Subcutaneous adipose tissue (tissue), 4 donors: ENCODE results near the gene GLB1L. TPM values are rescaled to one million over a fixed set of nuclear protein-coding genes. Genes with fewer than 3 reads are reported as not detected.

Experiments
- CTCF ChIP-seq: fragments of 450-650 bp; IDR thresholded peaks from one replicate; pipeline ENCODE4 v1.5.1; 2016; ENCODE audit warnings: low read depth, mild to moderate bottlenecking, control low read depth, antibody characterized with exemption, moderate library complexity
- total RNA-seq, 4 donors: library from RNA; depleted of rRNA; stranded (reverse); fragments of >200 nt; gene quantifications; one replicate each; pipeline ENCODE4 v1.1.0, GENCODE V29; 2016

Gene GLB1L
- total RNA-seq, 4 donors from 2014 or later = 2.9 to 12.2 (median 11.0) TPM

GRCh38 chr2:219210196-219210885, 34.9 kb downstream of the GLB1L start:
- TF ChIP-seq CTCF = no peak

- no peak for TF ChIP-seq CTCF
Measured at GRCh38 chr2:219209236-219210195, 35.7 kb downstream of the GLB1L start.

- no peak for TF ChIP-seq CTCF
Measured at GRCh38 chr2:219207884-219208740, 37.1 kb downstream of the GLB1L start.

GRCh38 chr2:219207134-219207883, 37.9 kb downstream of the GLB1L start:
- no peak for TF ChIP-seq CTCF

GRCh38 chr2:219206328-219207133, 38.7 kb downstream of the GLB1L start, which contains the start of gene ZFAND2B:
Gene ZFAND2B (plus strand): TSS chr2:219206782. CDS start chr2:219206988, 206 bp downstream.
- TF ChIP-seq CTCF = no peak

- TF ChIP-seq CTCF = no peak
Measured at GRCh38 chr2:219205981-219206327, 39.3 kb downstream of the GLB1L start.
